HAP-1 (cell line): Measurements from ENCODE around the gene VWDE.
"Not testable (repeated sequence)": the region's sequence is repeated elsewhere in the genome, so short reads cannot be mapped to it uniquely, and the experiment has no call there.

Experiments used
- DNase-seq, 2 experiments: peaks; one replicate each; pipeline ENCODE4 v3.0.0-alpha.2; 2016 to 2020; ENCODE audit warnings: low spot score in 2 of 2
- H3K27me3 ChIP-seq: fragments of 250-450 bp; sonication (Bioruptor Pico); 2 replicates; pipeline ENCODE4 v1.5.1; 2020; ENCODE audit warnings: low read depth, mild to moderate bottlenecking, moderate library complexity
- H3K36me3 ChIP-seq: fragments of 250-450 bp; sonication (Bioruptor Pico); replicated peaks from 2 replicates; pipeline ENCODE4 v1.5.1; 2020; ENCODE audit warnings: mild to moderate bottlenecking
- H3K4me1 ChIP-seq: fragments of 250-450 bp; sonication (Bioruptor Pico); 2 replicates; pipeline ENCODE4 v1.5.1; 2020; ENCODE audit warnings: mild to moderate bottlenecking
- H3K4me3 ChIP-seq: fragments of 250-450 bp; sonication (Bioruptor Pico); 2 replicates; pipeline ENCODE4 v1.5.1; 2020; ENCODE audit warnings: mild to moderate bottlenecking, moderate library complexity
- H3K9me3 ChIP-seq: fragments of 250-450 bp; sonication (Bioruptor Pico); 2 replicates; pipeline ENCODE4 v1.5.1; 2020; ENCODE audit warnings: mild to moderate bottlenecking, moderate library complexity
- in situ Hi-C: fragments of 300-500 bp; cut with MboI; formaldehyde crosslinking; loops from 3 replicates; pipeline ENCODE4 v1.14.3; 2020; ENCODE audit warnings: low sequenced_read_pairs, inconsistent platforms, mixed read lengths

Gene VWDE

GRCh38 chr7:12422554-12423320 lies 19.1 kb upstream of the VWDE start:
- H3K4me1 ChIP-seq, result peaks cover 20% of the 10 kb centered on the region
- no peaks in the 10 kb centered on the region for H3K36me3 ChIP-seq
- H3K9me3 ChIP-seq, result no peaks in the 10 kb centered on the region
- no peak overlapping the region for H3K4me3 ChIP-seq
- no peaks in the 10 kb centered on the region for H3K27me3 ChIP-seq
- in situ Hi-C loops, result no loop called here
- peak in 1 of 2 experiments; percentile 19 for DNase-seq

GRCh38 chr7:12418452-12418851 lies 14.8 kb upstream of the VWDE start:
- peaks cover 9% of the 10 kb centered on the region for H3K4me1 ChIP-seq
- H3K36me3 ChIP-seq, result no peaks in the 10 kb centered on the region
- DNase-seq, result no peak
- no peaks in the 10 kb centered on the region for H3K27me3 ChIP-seq
- H3K9me3 ChIP-seq, result no peaks in the 10 kb centered on the region
- H3K4me3 ChIP-seq, result no peak overlapping the region
- in situ Hi-C loops, result no loop called here

- H3K36me3 ChIP-seq, result no peaks in the 10 kb centered on the region
- no peaks in the 10 kb centered on the region for H3K27me3 ChIP-seq
- no peaks in the 10 kb centered on the region for H3K9me3 ChIP-seq
- in situ Hi-C loops, result no loop called here
- DNase-seq, result no peak
- no peaks in the 10 kb centered on the region for H3K4me1 ChIP-seq
- no peak overlapping the region for H3K4me3 ChIP-seq
Measured at GRCh38 chr7:12415072-12415471, 11.4 kb upstream of the VWDE start.

GRCh38 chr7:12412407-12412806 lies 8.7 kb upstream of the VWDE start:
- Histone ChIP-seq H3K4me1 (no peaks in the 10 kb centered on the region), H3K27me3 (no peaks in the 10 kb centered on the region), H3K36me3 (no peaks in the 10 kb centered on the region), H3K4me3 (no peak overlapping the region), H3K9me3 (no peaks in the 10 kb centered on the region)
- in situ Hi-C loops, result no loop called here
- no peak for DNase-seq

GRCh38 chr7:12410523-12410922 lies 6.9 kb upstream of the VWDE start:
- Histone ChIP-seq H3K4me3 (no peak overlapping the region), H3K27me3 (no peaks in the 10 kb centered on the region), H3K36me3 (no peaks in the 10 kb centered on the region), H3K9me3 (no peaks in the 10 kb centered on the region), H3K4me1 (no peaks in the 10 kb centered on the region)
- in situ Hi-C loops, result no loop called here
- no peak for DNase-seq

- H3K36me3 ChIP-seq, result no peaks in the 10 kb centered on the region
- H3K27me3 ChIP-seq, result no peaks in the 10 kb centered on the region
- no peak for DNase-seq
- H3K4me3 ChIP-seq, result no peak overlapping the region
- H3K4me1 ChIP-seq, result no peaks in the 10 kb centered on the region
- H3K9me3 ChIP-seq, result no peaks in the 10 kb centered on the region
- in situ Hi-C loops, result no loop called here
Measured at GRCh38 chr7:12409097-12409711, 5.5 kb upstream of the VWDE start.

- DNase-seq, H3K4me3 ChIP-seq, in situ Hi-C loops, H3K4me1 ChIP-seq, H3K27me3 ChIP-seq, H3K36me3 ChIP-seq, H3K9me3 ChIP-seq: not testable (repeated sequence)
Measured at GRCh38 chr7:12407652-12408051, 4.0 kb upstream of the VWDE start.

- no peaks in the 10 kb centered on the region for H3K27me3 ChIP-seq
- in situ Hi-C loops, result no loop called here
- H3K4me3 ChIP-seq, result peak overlapping the region; percentile 62
- DNase-seq, result no peak
- H3K36me3 ChIP-seq, result no peaks in the 10 kb centered on the region
- peaks cover 8% of the 10 kb centered on the region for H3K9me3 ChIP-seq
- H3K4me1 ChIP-seq, result peaks cover 8% of the 10 kb centered on the region
Measured at GRCh38 chr7:12402365-12402725, 1.3 kb downstream of the VWDE start.

GRCh38 chr7:12401538-12402364 lies 1.9 kb downstream of the VWDE start:
- Histone ChIP-seq H3K36me3 (no peaks in the 10 kb centered on the region), H3K27me3 (no peaks in the 10 kb centered on the region), H3K4me1 (peaks cover 8% of the 10 kb centered on the region), H3K4me3 (peak overlapping the region; percentile 62), H3K9me3 (peaks cover 8% of the 10 kb centered on the region)
- DNase-seq, result no peak
- in situ Hi-C loops, result no loop called here

GRCh38 chr7:12398186-12398585 lies 5.5 kb downstream of the VWDE start:
- in situ Hi-C loops, result no loop called here
- peaks cover 8% of the 10 kb centered on the region for H3K4me1 ChIP-seq
- peaks cover 8% of the 10 kb centered on the region for H3K9me3 ChIP-seq
- H3K4me3 ChIP-seq, result no peak overlapping the region
- no peaks in the 10 kb centered on the region for H3K27me3 ChIP-seq
- H3K36me3 ChIP-seq, result no peaks in the 10 kb centered on the region
- no peak for DNase-seq

GRCh38 chr7:12397671-12398070 lies 6.0 kb downstream of the VWDE start:
- no peaks in the 10 kb centered on the region for H3K27me3 ChIP-seq
- H3K9me3 ChIP-seq, result peaks cover 8% of the 10 kb centered on the region
- no peak overlapping the region for H3K4me3 ChIP-seq
- peaks cover 8% of the 10 kb centered on the region for H3K4me1 ChIP-seq
- H3K36me3 ChIP-seq, result no peaks in the 10 kb centered on the region
- in situ Hi-C loops, result no loop called here
- DNase-seq, result no peak

- H3K4me1 ChIP-seq, result peaks cover 11% of the 10 kb centered on the region
- DNase-seq, H3K4me3 ChIP-seq, in situ Hi-C loops, H3K27me3 ChIP-seq, H3K9me3 ChIP-seq, H3K36me3 ChIP-seq: not testable (repeated sequence)
Measured at GRCh38 chr7:12396670-12397069, 7.0 kb downstream of the VWDE start.

GRCh38 chr7:12391922-12392615 lies 11.6 kb downstream of the VWDE start:
- no peaks in the 10 kb centered on the region for H3K9me3 ChIP-seq
- in situ Hi-C loops, result no loop called here
- DNase-seq, result no peak
- H3K4me3 ChIP-seq, result no peak overlapping the region
- peaks cover 12% of the 10 kb centered on the region for H3K4me1 ChIP-seq
- no peaks in the 10 kb centered on the region for H3K27me3 ChIP-seq
- H3K36me3 ChIP-seq, result peaks cover 3% of the 10 kb centered on the region
